Uterus (tissue), 4 donors: ENCODE results near the gene CHST13. TPM values are rescaled to one million over a fixed set of nuclear protein-coding genes. Genes with fewer than 3 reads are reported as not detected.

Source experiments
- DNase-seq, 2 donors: peaks; one replicate each; pipeline ENCODE4 v3.0.0-alpha.2; 2019 to 2020
- H3K27ac ChIP-seq, 2 donors: fragments of 200-600 bp; sonication (generic); 1 replicate in 1 of 2; 2 replicates in 1 of 2; pipeline ENCODE4 v1.5.1; 2016 to 2018
- H3K27me3 ChIP-seq, 2 donors: fragments of 200-600 bp; sonication (generic); one replicate each; pipeline ENCODE4 v1.5.1; 2018 to 2019; ENCODE audit warnings: control low read depth in 1 of 2
- H3K36me3 ChIP-seq, 2 donors: fragments of 200-600 bp; sonication (generic); one replicate each; pipeline ENCODE4 v1.5.1; 2019; ENCODE audit warnings: control low read depth in 1 of 2
- H3K4me1 ChIP-seq, 2 donors: fragments of 200-600 bp; sonication (generic); one replicate each; pipeline ENCODE4 v1.5.1; 2018 to 2019; ENCODE audit warnings: control low read depth in 1 of 2
- H3K4me3 ChIP-seq, 2 donors: fragments of 200-600 bp; sonication (generic); 1 replicate in 1 of 2; 2 replicates in 1 of 2; pipeline ENCODE4 v1.5.1; 2018 to 2019; ENCODE audit warnings: mild to moderate bottlenecking in 1 of 2
- H3K9me3 ChIP-seq, 2 donors: fragments of 200-600 bp; sonication (generic); one replicate each; pipeline ENCODE4 v1.5.1; 2019; ENCODE audit warnings: control low read depth in 1 of 2
- CTCF ChIP-seq, 4 experiments: fragments of 200-600 bp in 2 of 4; fragments of 450-650 bp in 2 of 4; sonication (generic) in 2 of 4; IDR thresholded peaks; one replicate each; pipeline ENCODE4 v1.5.1; 2016 to 2019; ENCODE audit warnings: antibody characterized with exemption in 4 of 4, mild to moderate bottlenecking in 2 of 4, moderate library complexity in 1 of 4
- POLR2A ChIP-seq, 2 donors: fragments of 450-650 bp; IDR thresholded peaks; one replicate each; pipeline ENCODE4 v1.6.1; 2016; ENCODE audit warnings: antibody characterized with exemption in 2 of 2, mild to moderate bottlenecking in 1 of 2, moderate library complexity in 1 of 2
- intact Hi-C: fragments of 100-400 bp; cut with DNase I; formaldehyde crosslinking; loops from one replicate; pipeline ENCODE4 v1.15.1; 2023; ENCODE audit warnings: low total_unique reads
- total RNA-seq, 4 donors: library from RNA; depleted of rRNA in 3 of 4; stranded (reverse); fragments of >200 nt in 3 of 4; gene quantifications; one replicate each; pipeline versions ENCODE4 v1.1.0 to v1.2.4, GENCODE V29; 2014 to 2023
- donor health status: DM: yes; HTN: yes; CAD: no.

The CHST13 gene
- total RNA-seq, 4 donors from 2014 or later, result 0.24 to 0.62 TPM; not detected in 2

- no peaks in the 10 kb centered on the region for H3K27me3 ChIP-seq
- TF ChIP-seq POLR2A (IDR thresholded peaks at IDR 0.05) (no peak), CTCF (IDR thresholded peaks at IDR 0.05) (no peak)
- H3K9me3 ChIP-seq, result no peaks in the 10 kb centered on the region
- intact Hi-C loops, result no loop called here
- no peaks in the 10 kb centered on the region for H3K4me1 ChIP-seq
- DNase-seq, result no peak
- H3K4me3 ChIP-seq, result no peak overlapping the region
- H3K27ac ChIP-seq, result no peak overlapping the region
- no peaks in the 10 kb centered on the region for H3K36me3 ChIP-seq
Observed at GRCh38 chr3:126571078-126571477, 47.1 kb downstream of the CHST13 start.

- no peak overlapping the region for H3K4me3 ChIP-seq
- H3K27ac ChIP-seq, result no peak overlapping the region
- no peaks in the 10 kb centered on the region for H3K27me3 ChIP-seq
- TF ChIP-seq CTCF (IDR thresholded peaks at IDR 0.05) (no peak), POLR2A (IDR thresholded peaks at IDR 0.05) (no peak)
- intact Hi-C loops, result no loop called here
- no peak for DNase-seq
- no peaks in the 10 kb centered on the region for H3K4me1 ChIP-seq
- H3K36me3 ChIP-seq, result no peaks in the 10 kb centered on the region
- no peaks in the 10 kb centered on the region for H3K9me3 ChIP-seq
Observed at GRCh38 chr3:126573492-126574117, 49.6 kb downstream of the CHST13 start.

- intact Hi-C loops, result no loop called here
- no peaks in the 10 kb centered on the region for H3K9me3 ChIP-seq
- no peak overlapping the region for H3K4me3 ChIP-seq
- no peaks in the 10 kb centered on the region for H3K27me3 ChIP-seq
- no peaks in the 10 kb centered on the region for H3K4me1 ChIP-seq
- no peak for DNase-seq
- no peaks in the 10 kb centered on the region for H3K36me3 ChIP-seq
- no peak overlapping the region for H3K27ac ChIP-seq
- no peak for TF ChIP-seq POLR2A (IDR thresholded peaks at IDR 0.05)
- TF ChIP-seq CTCF (IDR thresholded peaks at IDR 0.05), result no peak
Observed at GRCh38 chr3:126577261-126577660, 53.3 kb downstream of the CHST13 start.

- H3K4me1 ChIP-seq, result no peaks in the 10 kb centered on the region
- no peaks in the 10 kb centered on the region for H3K27me3 ChIP-seq
- H3K36me3 ChIP-seq, result no peaks in the 10 kb centered on the region
- no peaks in the 10 kb centered on the region for H3K9me3 ChIP-seq
- no peak for DNase-seq
- no peak overlapping the region for H3K27ac ChIP-seq
- TF ChIP-seq CTCF (IDR thresholded peaks at IDR 0.05), result no peak
- no peak for TF ChIP-seq POLR2A (IDR thresholded peaks at IDR 0.05)
- H3K4me3 ChIP-seq, result no peak overlapping the region
- intact Hi-C loops, result no loop called here
Observed at GRCh38 chr3:126578702-126579101, 54.7 kb downstream of the CHST13 start.

DNA sequence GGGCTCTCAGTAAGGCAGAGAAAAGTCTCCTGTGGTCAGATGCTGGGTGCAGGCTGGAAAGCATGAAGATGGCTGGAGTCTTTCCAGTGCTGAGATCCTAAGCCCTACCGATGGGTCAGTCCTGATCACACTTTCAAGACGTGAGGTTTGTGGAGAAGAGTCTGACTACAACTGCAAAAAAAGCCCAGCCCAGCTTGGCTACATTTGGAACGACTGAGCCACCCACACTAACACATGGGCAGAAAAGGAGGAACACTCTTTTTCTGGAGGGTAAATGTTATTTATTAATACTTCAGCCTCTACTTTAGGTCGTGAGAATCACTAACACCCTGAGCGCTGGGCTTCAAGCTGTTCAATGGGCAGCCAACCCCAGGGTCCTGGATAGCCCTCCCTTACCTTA lies 56.8 kb downstream of the CHST13 start:
- DNase-seq, result no peak
- no peak overlapping the region for H3K4me3 ChIP-seq
- TF ChIP-seq CTCF (IDR thresholded peaks at IDR 0.05) (no peak), POLR2A (IDR thresholded peaks at IDR 0.05) (no peak)
- H3K27me3 ChIP-seq, result no peaks in the 10 kb centered on the region
- no peak overlapping the region for H3K27ac ChIP-seq
- no peaks in the 10 kb centered on the region for H3K4me1 ChIP-seq
- no peaks in the 10 kb centered on the region for H3K36me3 ChIP-seq
- H3K9me3 ChIP-seq, result no peaks in the 10 kb centered on the region
- intact Hi-C loops, result no loop called here
